ENCODE results near the gene SOCS2. TPM values are rescaled to one million over a fixed set of nuclear protein-coding genes. Genes with fewer than 3 reads are reported as not detected.

Gene SOCS2
- total and polyA plus RNA-seq, 10 of the 15 experiments (the other 5 are each of a cell fraction or from before 2014, with no cell fraction given), result 2.6 to 12.0 (median 7.2) TPM

- CTCF ChIA-PET, result interaction anchor here (0.7 to 1.6 kb wide), 4 partner anchors 30 to 570 kb away, joined by 3 to 4 read pairs (median 3); no protein-coding TSS in a partner anchor
- no peak for DNase-seq (ENCODE audit: low read depth, low spot score)
- in situ Hi-C loops (cut with MboI), result no loop called here
- SMC1A ChIA-PET (ENCODE audit: uncharacterized antibody, unreplicated experiment), result interaction anchor here (0.6 to 1.0 kb wide), 2 partner anchors 9 to 24 kb away, joined by 3 to 4 read pairs; no protein-coding TSS in a partner anchor
- TF ChIP-seq MEF2A (IDR thresholded peaks at IDR 0.05; ENCODE audit: insufficient read depth, low read depth, low read length) (no peak), SIN3A (IDR thresholded peaks at IDR 0.05; ENCODE audit: low read depth, low read length) (no peak), SUPT20H (IDR thresholded peaks at IDR 0.05; ENCODE audit: borderline replicate concordance, control insufficient read depth, low read depth, low read length) (no peak), RFX5 (IDR thresholded peaks at IDR 0.05; ENCODE audit: low read depth, low read length) (no peak), POLR2AphosphoS2 (IDR thresholded peaks at IDR 0.05; ENCODE audit: low read depth, low read length) (no peak)
- Histone ChIP-seq H4K20me1 (ENCODE audit: control insufficient read depth, insufficient read depth) (no peaks in the 10 kb centered on the region), H3K9ac (ENCODE audit: control insufficient read depth, insufficient read depth, low read length) (no peak overlapping the region), H3K4me2 (ENCODE audit: control insufficient read depth, insufficient read depth) (no peak overlapping the region), H3K27ac (ENCODE audit: control insufficient read depth, insufficient read depth) (no peak overlapping the region), H3K4me3 (no peak overlapping the region), H3K4me1 (ENCODE audit: control insufficient read depth, insufficient read depth, low read length) (peaks cover 10% of the 10 kb centered on the region), H3K36me3 (ENCODE audit: control insufficient read depth in 2 of 2, insufficient read depth in 2 of 2, low read length in 1 of 2) (no peaks in the 10 kb centered on the region), H3K9me3 (replicated peaks; ENCODE audit: control insufficient read depth, insufficient read depth, low read length) (no peaks in the 10 kb centered on the region; the same call in 2 of the 3 replicates), H2AFZ (ENCODE audit: control insufficient read depth, low read depth, low read length) (no peak overlapping the region), H3K27me3 (replicated peaks in 1 of 2; ENCODE audit: control insufficient read depth in 2 of 2, insufficient read depth in 2 of 2, low read length in 1 of 2) (no peaks in the 10 kb centered on the region), H3K79me2 (ENCODE audit: control insufficient read depth, insufficient read depth, low read length) (no peaks in the 10 kb centered on the region)
- intact Hi-C loops (cut with micrococcal nuclease; ENCODE audit: unreplicated experiment), result no loop called here
- no peak for ATAC-seq
- BruUV-seq (replicated peaks), result no TSS peak
- POLR2A ChIA-PET, result no interaction called here
- 70% methylated on average over 5 of the region's 5 CpGs for WGBS (ENCODE audit: insufficient coverage, insufficient replicate concordance, low lambda C conversion rate, missing lambda C conversion rate)
- RAD21 ChIA-PET (ENCODE audit: unreplicated experiment), result interaction anchor here (0.8 to 1.2 kb wide), 2 partner anchors 31 to 569 kb away, joined by 3 read pairs; no protein-coding TSS in a partner anchor
- FAIRE-seq, result no peak
These were observed 39.2 kb upstream of the SOCS2 start for GRCh38 chr12:93533310-93533709.

GRCh38 chr12:93536111-93536765 is 36.2 kb upstream of the SOCS2 start:
- intact Hi-C loops (cut with micrococcal nuclease; ENCODE audit: unreplicated experiment), result no loop called here
- Histone ChIP-seq H2AFZ (ENCODE audit: control insufficient read depth, low read depth, low read length) (peak overlapping the region; percentile 74), H4K20me1 (ENCODE audit: control insufficient read depth, insufficient read depth) (no peaks in the 10 kb centered on the region)

More at GRCh38 chr12:93536111-93536765, 36.2 kb upstream of the SOCS2 start:
- H3K27me3 ChIP-seq (replicated peaks in 1 of 2; ENCODE audit: control insufficient read depth in 2 of 2, insufficient read depth in 2 of 2, low read length in 1 of 2), result no peaks in the 10 kb centered on the region
- ChIA-PET RAD21 (ENCODE audit: unreplicated experiment) (interaction anchor here (0.8 to 3.4 kb wide), 3 partner anchors 10 to 565 kb away, joined by 3 to 12 read pairs (median 4); no protein-coding TSS in a partner anchor), POLR2A (no interaction called here), CTCF (interaction anchor here (0.8 to 2.7 kb wide), 5 partner anchors 10 to 566 kb away, joined by 3 to 15 read pairs (median 8); no protein-coding TSS in a partner anchor), SMC1A (ENCODE audit: uncharacterized antibody, unreplicated experiment) (interaction anchor here (0.7 to 1.8 kb wide), 4 partner anchors 27 to 566 kb away, joined by 3 to 8 read pairs (median 3); no protein-coding TSS in a partner anchor)
- H3K4me3 ChIP-seq, result no peak overlapping the region
- peaks cover 10% of the 10 kb centered on the region for H3K4me1 ChIP-seq (ENCODE audit: control insufficient read depth, insufficient read depth, low read length)
- no peak overlapping the region for H3K9ac ChIP-seq (ENCODE audit: control insufficient read depth, insufficient read depth, low read length)
- FAIRE-seq, result no peak
- 50% methylated on average over 2 of the region's 2 CpGs for WGBS (ENCODE audit: insufficient coverage, insufficient replicate concordance, low lambda C conversion rate, missing lambda C conversion rate)
- TF ChIP-seq POU2F2 (IDR thresholded peaks at IDR 0.05; ENCODE audit: borderline replicate concordance, low read depth, low read length), result no peak
- no peak for TF ChIP-seq RB1 (IDR thresholded peaks at IDR 0.05; ENCODE audit: borderline replicate concordance)
- TF ChIP-seq EED (IDR thresholded peaks at IDR 0.05; ENCODE audit: low read depth), result no peak
- TF ChIP-seq HDGF (IDR thresholded peaks at IDR 0.05), result no peak
- no peak for TF ChIP-seq BACH1 (IDR thresholded peaks at IDR 0.05; ENCODE audit: borderline replicate concordance)
- no peak for TF ChIP-seq FOXM1 (IDR thresholded peaks at IDR 0.05; ENCODE audit: low read depth, low read length)
- TF ChIP-seq NRF1 (conservative IDR thresholded peaks at IDR 0.05; ENCODE audit: low read depth, low read length), result no peak
- no peak for TF ChIP-seq ATF3 (IDR thresholded peaks at IDR 0.05; ENCODE audit: borderline replicate concordance, extremely low read depth, low read depth, low read length)
- TF ChIP-seq KLF5 (IDR thresholded peaks at IDR 0.05; ENCODE audit: partially characterized antibody), result no peak
- TF ChIP-seq, protein P1, sequence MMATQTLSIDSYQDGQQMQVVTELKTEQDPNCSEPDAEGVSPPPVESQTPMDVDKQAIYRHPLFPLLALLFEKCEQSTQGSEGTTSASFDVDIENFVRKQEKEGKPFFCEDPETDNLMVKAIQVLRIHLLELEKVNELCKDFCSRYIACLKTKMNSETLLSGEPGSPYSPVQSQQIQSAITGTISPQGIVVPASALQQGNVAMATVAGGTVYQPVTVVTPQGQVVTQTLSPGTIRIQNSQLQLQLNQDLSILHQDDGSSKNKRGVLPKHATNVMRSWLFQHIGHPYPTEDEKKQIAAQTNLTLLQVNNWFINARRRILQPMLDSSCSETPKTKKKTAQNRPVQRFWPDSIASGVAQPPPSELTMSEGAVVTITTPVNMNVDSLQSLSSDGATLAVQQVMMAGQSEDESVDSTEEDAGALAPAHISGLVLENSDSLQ (IDR thresholded peaks at IDR 0.05), result no peak
- TF ChIP-seq ZZZ3 (IDR thresholded peaks at IDR 0.05; ENCODE audit: control insufficient read depth, insufficient read length, low read depth), result no peak
- no peaks in the 10 kb centered on the region; the same call in 2 of the 3 replicates for H3K9me3 ChIP-seq (replicated peaks; ENCODE audit: control insufficient read depth, insufficient read depth, low read length)
- no peak for DNase-seq (ENCODE audit: low read depth, low spot score)
- in situ Hi-C loops (cut with MboI), result no loop called here
- no peaks in the 10 kb centered on the region for H3K36me3 ChIP-seq (ENCODE audit: control insufficient read depth in 2 of 2, insufficient read depth in 2 of 2, low read length in 1 of 2)
- ATAC-seq, result peak; percentile 52
- no peak overlapping the region for H3K27ac ChIP-seq (ENCODE audit: control insufficient read depth, insufficient read depth)
- H3K4me2 ChIP-seq (ENCODE audit: control insufficient read depth, insufficient read depth), result peak overlapping the region; percentile 53; the same call in 1 of the 2 replicates
- no peaks in the 10 kb centered on the region for H3K79me2 ChIP-seq (ENCODE audit: control insufficient read depth, insufficient read depth, low read length)
- BruUV-seq (replicated peaks), result no TSS peak

Measured in GM12878 (cell line).